ENCODE measurements around the gene NEK8. TPM values are rescaled to one million over a fixed set of nuclear protein-coding genes. Genes with fewer than 3 reads are reported as not detected.
A peak's percentile ranks its signal among the peaks of the same experiment; 100 is the strongest.

The NEK8 gene
- total and polyA plus RNA-seq, 9 of the 15 experiments (the other 6 are each of a cell fraction or from before 2014, with no cell fraction given): 0.98 to 16.6 (median 4.6) TPM

- TF ChIP-seq MGA (IDR thresholded peaks at IDR 0.05) (no peak), CBX5 (IDR thresholded peaks at IDR 0.05; ENCODE audit: borderline replicate concordance, low read depth) (peak; percentile 0; the same call in 1 of the 2 replicates), HDGF (IDR thresholded peaks at IDR 0.05) (no peak), GTF2E2 (tag; IDR thresholded peaks at IDR 0.05) (no peak), PTBP1 (IDR thresholded peaks at IDR 0.05; ENCODE audit: low read depth, low read length) (0 out of 2 replicates have a peak, but pooled peaks have one; percentile 17), WHSC1 (IDR thresholded peaks at IDR 0.05; ENCODE audit: low read length) (no peak), ATF3 (IDR thresholded peaks at IDR 0.05) (no peak), ATF3 (CRISPR knock-in tag; conservative IDR thresholded peaks at IDR 0.05) (peak; percentile 92), RHOXF2B (CRISPR knock-in tag; conservative IDR thresholded peaks at IDR 0.05) (peak; percentile 60; the same call in 1 of the 2 replicates), HNRNPH1 (optimal IDR thresholded peaks at IDR 0.05; ENCODE audit: low read depth, low read length) (no peak), PHF20 (IDR thresholded peaks at IDR 0.05; ENCODE audit: partially characterized antibody) (no peak), DIDO1 (tag; IDR thresholded peaks at IDR 0.05; ENCODE audit: low read depth) (no peak), ELF2 (CRISPR knock-in tag; IDR thresholded peaks at IDR 0.05) (0 out of 2 replicates have a peak, but pooled peaks have one; percentile 59), ZNF175 (CRISPR knock-in tag; IDR thresholded peaks at IDR 0.05; ENCODE audit: low read depth) (no peak), FOXP4 (CRISPR knock-in tag; IDR thresholded peaks at IDR 0.05; ENCODE audit: borderline replicate concordance) (peak; percentile 87; the same call in 1 of the 2 replicates), HDAC2 (IDR thresholded peaks at IDR 0.05) (no peak)
Measured at GRCh38 chr17:28725166-28725659, 3.4 kb upstream of the NEK8 start (continued).

All from K562 (cell line).